GM20431 (cell line): ENCODE measurements around the gene CD53.
"Not testable (repeated sequence)": the region's sequence is repeated elsewhere in the genome, so short reads cannot be mapped to it uniquely, and the experiment has no call there.

Experiments used
- in situ Hi-C: fragments of 300-500 bp; cut with MseI, MboI; formaldehyde crosslinking; loops from one replicate; pipeline ENCODE4 v1.15.0; 2020; ENCODE audit warnings: low sequenced_read_pairs; ENCODE audit not compliant: unreplicated experiment

Gene CD53

GRCh38 chr1:110872745-110873720 is at the start of gene CD53:
Gene CD53 (plus strand): TSS chr1:110873148. CDS start chr1:110891409, 18,261 bp downstream.
- in situ Hi-C loops, result no loop called here

GRCh38 chr1:110824192-110824591 is 48.8 kb upstream of the CD53 start:
- in situ Hi-C loops, result no loop called here

GRCh38 chr1:110829955-110830553 is 42.9 kb upstream of the CD53 start:
- in situ Hi-C loops, result no loop called here

GRCh38 chr1:110833779-110834178 is 39.2 kb upstream of the CD53 start:
- in situ Hi-C loops, result not testable (repeated sequence)

GRCh38 chr1:110846861-110847260 is 26.1 kb upstream of the CD53 start:
- in situ Hi-C loops, result no loop called here

- in situ Hi-C loops, result no loop called here
These were observed 22.8 kb upstream of the CD53 start for GRCh38 chr1:110850145-110850544.

- in situ Hi-C loops, result no loop called here
These were observed 22.3 kb upstream of the CD53 start for GRCh38 chr1:110850627-110851026.

- in situ Hi-C loops, result no loop called here
These were observed 19.8 kb upstream of the CD53 start for GRCh38 chr1:110853135-110853534.

- in situ Hi-C loops, result no loop called here
These were observed 16.5 kb upstream of the CD53 start for GRCh38 chr1:110856410-110856809.

GRCh38 chr1:110857964-110858948 is 14.7 kb upstream of the CD53 start:
- in situ Hi-C loops, result no loop called here

- in situ Hi-C loops, result no loop called here
These were observed 13.9 kb upstream of the CD53 start for GRCh38 chr1:110859062-110859461.

- in situ Hi-C loops, result no loop called here
These were observed 12.8 kb upstream of the CD53 start for GRCh38 chr1:110860174-110860573.

- in situ Hi-C loops, result not testable (repeated sequence)
These were observed 12.3 kb upstream of the CD53 start for GRCh38 chr1:110860620-110861019.

GRCh38 chr1:110861942-110862341 is 11.0 kb upstream of the CD53 start:
- in situ Hi-C loops, result not testable (repeated sequence)

GRCh38 chr1:110864287-110864686 is 8.7 kb upstream of the CD53 start:
- in situ Hi-C loops, result no loop called here

GRCh38 chr1:110870721-110871388 is 2.1 kb upstream of the CD53 start:
- in situ Hi-C loops, result no loop called here

GRCh38 chr1:110872366-110872744 is 593 bp upstream of the CD53 start:
- in situ Hi-C loops, result no loop called here

GRCh38 chr1:110873856-110874255 is 908 bp downstream of the CD53 start:
- in situ Hi-C loops, result no loop called here

GRCh38 chr1:110874324-110875215 is 1.6 kb downstream of the CD53 start:
- in situ Hi-C loops, result no loop called here
